ENCODE data around the gene PCSK6.

GRCh38 chr15:101505610-101506337 lies 16.3 kb upstream of the PCSK6 start:
- TF ChIP-seq CTCF (conservative IDR thresholded peaks at IDR 0.05; ENCODE audit: low read length), result no peak
- no peak for TF ChIP-seq EZH2phosphoT487 (IDR thresholded peaks at IDR 0.05; ENCODE audit: borderline replicate concordance)
